ENCODE data around the gene RBM17.
"Not testable (repeated sequence)": the region's sequence is repeated elsewhere in the genome, so short reads cannot be mapped to it uniquely, and the experiment has no call there.

The RBM17 gene

GRCh38 chr10:6109444-6109775 is 20.6 kb downstream of the RBM17 start:
- no peak for DNase-seq (ENCODE audit: low read depth in 1 of 2, low spot score in 1 of 2)

DNA sequence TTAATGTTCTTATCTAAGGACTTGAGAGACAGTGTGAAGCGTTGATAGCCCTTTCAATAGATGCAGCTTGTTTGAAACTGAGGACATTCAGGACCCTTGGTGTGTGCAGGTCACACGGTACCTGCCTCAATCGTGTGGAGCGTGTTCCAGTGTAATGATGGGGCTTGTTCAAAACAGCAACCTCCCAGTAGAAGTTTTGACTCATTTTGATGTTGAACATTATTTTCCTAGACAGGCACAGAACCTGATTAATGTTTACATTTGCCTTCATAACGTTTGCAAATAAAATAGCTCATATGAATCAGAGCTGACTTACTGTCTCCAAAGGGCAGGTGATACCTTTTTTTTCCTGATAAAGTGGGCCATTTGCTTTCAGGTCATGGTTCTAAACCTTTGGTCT is 21.3 kb downstream of the RBM17 start:
- DNase-seq (ENCODE audit: low read depth in 1 of 2, low spot score in 1 of 2) = no peak

DNA sequence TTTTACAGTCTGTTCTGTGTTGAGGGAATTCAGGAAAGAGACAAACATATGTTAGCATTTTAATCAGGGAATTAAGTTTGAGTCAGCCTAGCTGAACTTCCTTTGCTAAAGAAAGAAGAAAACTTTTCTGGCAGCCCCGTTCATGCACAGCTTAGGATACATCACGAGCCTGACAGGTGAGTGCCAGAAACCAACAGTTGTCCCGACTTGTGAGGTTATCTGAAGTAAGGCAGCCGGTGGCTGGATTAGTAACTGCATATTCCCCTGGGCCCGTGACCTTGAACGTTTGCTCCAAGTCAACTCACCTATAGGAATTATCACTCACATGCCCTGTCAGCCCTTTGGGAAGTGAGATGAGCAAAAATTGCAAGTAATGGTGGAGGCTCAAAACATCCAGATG is 24.1 kb downstream of the RBM17 start:
- no peak for DNase-seq (ENCODE audit: low read depth in 1 of 2, low spot score in 1 of 2)

DNA sequence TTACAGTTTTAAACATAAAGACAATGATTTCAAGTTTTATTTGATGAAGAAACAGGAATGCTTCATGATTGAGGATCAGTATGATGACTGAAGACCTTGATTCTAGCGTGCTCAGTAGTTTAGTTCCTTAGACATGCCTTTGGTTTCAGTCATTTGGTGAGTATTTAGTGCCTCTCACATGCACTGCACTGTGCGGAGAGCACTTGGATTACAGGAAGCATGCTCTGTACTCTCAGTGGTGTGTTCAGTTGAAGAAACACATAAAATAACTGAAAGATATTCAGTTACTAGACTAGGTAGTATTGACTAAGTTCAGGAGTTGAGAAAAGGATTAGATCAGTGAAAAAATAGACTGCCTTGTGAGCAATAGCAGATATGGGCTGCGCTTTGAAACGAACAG is 25.5 kb downstream of the RBM17 start:
- no peak for DNase-seq (ENCODE audit: low read depth in 1 of 2, low spot score in 1 of 2)

DNA sequence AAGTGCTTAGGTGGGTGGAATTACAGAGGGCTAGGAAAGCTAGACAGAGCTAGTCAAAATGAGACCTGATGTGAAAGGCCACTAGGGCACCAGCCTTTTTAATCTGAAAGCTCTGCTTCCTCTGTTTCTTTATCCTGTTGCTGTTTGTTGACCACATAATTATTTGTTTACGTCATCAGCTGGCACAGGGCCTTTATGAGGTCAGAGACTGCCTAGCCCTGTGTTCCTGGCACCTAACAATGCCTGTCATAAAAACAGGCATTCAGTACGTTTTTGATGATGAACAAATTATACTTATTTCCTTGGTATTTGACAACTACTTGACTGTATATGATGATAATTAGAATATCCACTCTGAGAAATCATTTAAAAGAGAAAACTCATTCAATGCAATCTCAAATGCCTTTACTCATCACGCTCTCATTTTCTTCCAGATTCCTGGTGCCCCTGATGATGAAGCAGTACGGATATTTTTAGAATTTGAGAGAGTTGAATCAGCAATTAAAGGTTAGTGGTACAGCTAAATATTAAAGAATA is 26.0 kb downstream of the RBM17 start:
- DNase-seq (ENCODE audit: low read depth in 1 of 2, low spot score in 1 of 2) = no peak

GRCh38 chr10:6115411-6115810 is 26.6 kb downstream of the RBM17 start:
- no peak for DNase-seq (ENCODE audit: low read depth in 1 of 2, low spot score in 1 of 2)

DNA sequence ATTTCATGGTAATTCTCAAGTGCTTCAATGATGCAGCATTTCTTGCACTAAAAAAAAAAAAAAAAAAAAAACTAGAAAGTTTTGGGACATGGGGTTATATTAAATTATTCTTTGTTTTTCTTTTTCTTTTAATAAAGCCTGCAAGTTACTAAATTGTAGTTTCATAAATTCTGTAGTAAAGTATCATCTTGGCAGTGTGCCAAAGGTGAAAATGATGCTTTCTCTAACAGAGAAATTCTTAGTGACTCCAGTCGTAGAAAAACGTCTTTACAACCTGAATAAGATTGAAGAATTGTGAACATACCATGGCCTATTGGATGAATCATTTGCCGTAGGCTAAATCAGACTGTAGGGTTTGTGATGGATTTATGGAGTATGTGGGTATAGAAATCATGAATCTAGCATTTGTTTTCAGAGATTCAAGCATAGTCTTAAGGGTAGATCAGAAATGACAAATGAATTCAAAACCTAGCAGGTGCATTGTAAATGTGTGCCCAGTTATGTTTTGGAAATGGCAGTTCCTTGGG is 27.1 kb downstream of the RBM17 start:
- no peak for DNase-seq (ENCODE audit: low read depth in 1 of 2, low spot score in 1 of 2)

- DNase-seq (ENCODE audit: low read depth in 1 of 2, low spot score in 1 of 2) = no peak
Measured at GRCh38 chr10:6116806-6117205, 28.0 kb downstream of the RBM17 start.

GRCh38 chr10:6117711-6118110 is 28.9 kb downstream of the RBM17 start:
- no peak for DNase-seq (ENCODE audit: low read depth in 1 of 2, low spot score in 1 of 2)

DNA sequence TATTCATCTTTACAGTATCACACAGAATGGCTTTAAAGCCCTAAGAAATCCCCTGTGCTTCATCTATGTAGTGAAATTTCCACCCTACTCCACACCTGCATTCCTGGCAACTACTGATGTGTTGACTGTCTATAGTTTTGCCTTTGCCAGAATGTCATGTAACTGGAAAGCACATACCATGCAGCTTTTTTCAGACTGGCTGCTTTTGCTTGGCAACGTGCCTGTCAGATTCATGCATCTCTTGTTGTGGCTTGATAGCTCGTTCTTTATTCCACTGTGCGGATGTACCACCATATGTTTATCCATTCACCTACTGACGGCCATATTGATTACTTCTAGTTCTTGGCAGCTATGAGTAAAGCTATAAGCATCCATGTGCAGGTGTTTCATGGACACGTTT is 30.6 kb downstream of the RBM17 start:
- no peak for DNase-seq (ENCODE audit: low read depth in 1 of 2, low spot score in 1 of 2)

DNA sequence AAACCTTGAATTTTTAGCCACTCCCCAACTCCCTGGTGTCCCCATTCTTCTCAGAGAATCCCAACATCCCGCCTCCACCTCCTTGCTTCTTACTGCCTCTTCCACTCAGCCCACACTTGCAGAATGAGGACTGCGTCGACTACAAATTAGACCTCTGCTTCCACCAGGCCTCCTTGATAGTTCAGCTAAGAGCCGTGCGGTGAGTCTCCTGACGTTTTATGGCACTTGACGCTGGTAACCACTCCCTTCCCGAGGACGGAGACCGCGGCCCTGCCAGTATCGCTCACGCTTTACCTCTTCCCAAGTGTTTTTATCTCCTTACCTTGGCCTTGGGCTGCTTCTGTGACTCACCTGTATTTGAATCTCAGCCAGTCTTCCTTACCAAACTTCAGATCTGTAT is 31.1 kb downstream of the RBM17 start:
- DNase-seq (ENCODE audit: low read depth in 1 of 2, low spot score in 1 of 2) = no peak

DNA sequence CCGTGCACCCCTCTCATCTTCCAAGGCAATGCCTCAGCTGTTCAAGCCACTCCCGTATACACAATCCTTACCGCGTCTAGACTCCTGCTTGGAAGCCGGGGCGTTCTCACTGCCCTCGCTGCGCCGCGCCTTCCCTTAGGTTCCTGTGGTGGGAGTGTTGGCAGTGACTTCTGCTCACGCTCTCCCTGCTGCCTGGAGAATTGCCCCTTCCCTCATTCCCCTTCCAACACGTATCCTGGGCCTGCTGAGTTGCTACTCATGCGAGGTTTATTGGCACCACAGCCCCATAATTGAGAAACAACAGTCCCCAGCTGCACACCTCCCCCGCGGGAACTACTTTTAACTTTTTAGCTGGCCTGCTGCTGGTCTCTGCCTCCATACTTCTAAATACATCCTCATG is 31.9 kb downstream of the RBM17 start:
- DNase-seq (ENCODE audit: low read depth in 1 of 2, low spot score in 1 of 2) = no peak

DNA sequence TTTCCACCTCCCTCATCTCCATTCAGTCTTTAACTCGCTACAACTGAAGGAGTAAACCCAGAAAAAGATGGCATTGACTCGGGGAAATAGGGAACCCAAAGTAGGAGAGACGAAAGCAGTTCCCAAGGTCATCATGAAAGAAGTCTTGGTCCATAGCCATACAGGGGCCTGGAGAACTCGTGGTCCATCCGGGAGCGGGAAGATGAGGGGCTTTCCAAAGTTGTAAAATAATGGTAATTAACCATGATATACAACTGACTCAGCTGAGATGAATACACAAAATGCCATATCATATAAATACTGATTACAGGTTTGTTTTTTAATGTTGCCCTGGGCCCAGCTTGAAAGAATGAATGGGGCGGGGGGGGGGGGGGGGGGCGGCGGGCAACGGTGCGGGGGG is 32.3 kb downstream of the RBM17 start:
- no peak for DNase-seq (ENCODE audit: low read depth in 1 of 2, low spot score in 1 of 2)

DNA sequence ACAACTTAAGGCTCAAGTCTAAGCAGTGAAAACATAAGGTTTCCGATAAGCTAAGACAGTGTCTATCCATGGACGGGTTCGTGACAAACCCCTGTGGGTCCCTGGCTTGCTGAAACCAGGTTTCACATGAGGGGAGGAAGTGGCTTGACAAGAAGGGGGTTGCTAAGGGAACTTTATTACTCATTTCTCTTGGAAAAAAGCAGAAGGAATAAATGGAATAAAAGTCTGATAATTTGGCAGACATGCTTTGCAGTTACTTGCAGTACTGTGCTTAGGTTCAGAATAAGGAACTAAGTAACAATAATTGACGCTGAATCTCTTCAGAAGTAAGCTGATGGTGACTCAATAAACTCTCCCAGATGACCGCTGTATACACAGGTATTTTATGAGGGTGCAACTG is 34.7 kb downstream of the RBM17 start:
- no peak for DNase-seq (ENCODE audit: low read depth in 1 of 2, low spot score in 1 of 2)

GRCh38 chr10:6124666-6125065 is 35.8 kb downstream of the RBM17 start:
- no peak for DNase-seq (ENCODE audit: low read depth in 1 of 2, low spot score in 1 of 2)

GRCh38 chr10:6127461-6127860 is 38.6 kb downstream of the RBM17 start:
- not testable (repeated sequence) for DNase-seq (ENCODE audit: low read depth in 1 of 2, low spot score in 1 of 2)

GRCh38 chr10:6128087-6128486 is 39.3 kb downstream of the RBM17 start:
- no peak for DNase-seq (ENCODE audit: low read depth in 1 of 2, low spot score in 1 of 2)

DNA sequence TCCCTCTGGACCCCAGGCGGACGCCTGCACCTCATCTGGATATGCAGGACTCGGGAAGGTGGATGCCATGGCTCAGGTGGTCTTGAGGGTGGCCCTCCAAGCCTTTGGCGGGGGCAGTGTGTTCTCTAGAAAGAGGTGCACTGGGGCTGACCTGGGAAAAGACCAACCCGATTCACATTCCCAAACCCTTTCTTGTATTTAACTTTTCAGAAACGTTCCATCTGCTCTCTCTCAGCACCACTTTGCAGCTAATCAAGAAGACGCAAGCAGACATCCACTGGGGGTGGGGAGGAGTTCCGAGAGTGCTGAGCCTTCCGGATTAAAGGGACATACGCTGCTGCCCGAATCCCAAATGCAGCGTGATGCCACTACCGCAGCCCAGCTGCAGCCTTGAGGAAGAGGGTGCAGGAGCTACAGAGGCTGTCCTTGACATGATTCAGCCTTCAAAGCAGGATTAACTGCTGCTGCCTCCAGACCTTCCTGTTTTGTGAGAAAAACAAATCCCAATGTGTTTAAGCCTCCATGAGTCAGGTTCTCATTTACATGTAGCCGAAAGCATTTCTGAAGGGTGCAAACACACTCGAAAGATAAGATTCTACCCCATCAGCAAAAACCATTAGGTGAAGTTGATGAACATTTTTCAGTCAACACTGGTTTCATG is 39.9 kb downstream of the RBM17 start:
- DNase-seq (ENCODE audit: low read depth in 1 of 2, low spot score in 1 of 2) = no peak

DNA sequence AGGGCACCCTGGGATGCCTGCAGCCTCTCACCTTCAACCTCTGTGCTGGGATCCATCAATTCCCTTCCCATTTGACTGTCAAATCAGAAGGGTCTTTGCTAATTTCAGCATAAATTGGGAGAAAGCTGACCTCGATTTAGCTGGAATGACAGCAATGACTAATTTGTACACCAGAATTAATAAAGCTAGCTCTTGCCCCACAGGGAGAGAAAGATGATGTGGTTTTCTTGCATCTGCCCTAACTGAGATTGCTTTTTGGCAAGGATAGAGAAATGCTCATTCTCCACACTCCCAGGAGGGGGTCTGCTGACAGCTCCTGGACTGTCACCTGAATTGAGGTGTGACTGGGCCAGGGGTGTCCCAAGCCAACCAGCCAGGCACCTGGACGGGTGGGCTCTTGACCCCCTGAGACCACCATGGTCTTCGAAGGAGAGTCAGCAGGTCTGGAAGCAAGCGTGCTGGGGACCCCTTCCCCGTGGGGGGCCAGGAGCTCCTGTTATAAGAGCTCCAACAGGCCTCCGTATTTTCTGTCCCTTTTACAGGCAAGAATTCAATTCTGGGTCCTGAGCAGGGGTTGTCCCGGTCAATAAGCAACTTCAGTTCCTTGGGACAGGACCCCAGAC is 42.1 kb downstream of the RBM17 start:
- DNase-seq (ENCODE audit: low read depth in 1 of 2, low spot score in 1 of 2) = no peak

DNA sequence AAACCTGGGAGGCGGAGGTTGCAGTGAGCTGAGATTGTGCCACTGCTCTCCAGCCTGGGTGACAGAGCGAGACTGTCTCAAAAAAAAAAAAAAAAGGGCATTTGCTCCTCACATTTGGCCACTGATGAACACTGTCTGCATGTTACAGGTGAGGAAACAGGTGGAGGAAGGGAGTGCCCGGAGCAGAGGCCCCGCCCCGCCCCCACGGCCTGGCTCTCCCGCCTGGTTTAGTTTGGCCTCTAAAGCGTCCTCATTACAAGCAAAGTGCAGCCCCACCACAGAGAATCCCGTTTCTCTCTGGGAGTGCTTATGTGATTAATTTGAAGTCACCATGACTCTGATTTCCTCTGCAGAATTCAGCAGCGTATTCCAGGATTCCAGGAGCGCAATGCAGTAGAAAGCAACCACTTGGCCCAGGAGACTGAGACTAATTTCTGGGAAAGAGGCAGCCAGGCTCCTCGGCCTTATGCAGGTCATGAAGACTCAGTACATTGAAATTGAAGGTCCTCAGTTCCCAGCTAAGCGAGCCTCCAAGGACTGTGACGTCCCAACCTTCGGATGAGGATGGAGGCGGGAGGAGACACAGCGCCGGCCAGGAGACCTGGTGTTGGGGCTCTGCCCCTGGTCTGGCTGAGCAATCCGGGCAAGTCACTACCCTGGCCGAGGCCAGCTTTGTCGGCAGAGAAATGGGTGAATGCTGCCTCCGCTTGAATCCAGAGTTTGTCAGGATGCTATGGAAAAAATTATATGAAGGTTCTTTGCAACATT is 44.7 kb downstream of the RBM17 start:
- no peak for DNase-seq (ENCODE audit: low read depth in 1 of 2, low spot score in 1 of 2)

- no peak for DNase-seq (ENCODE audit: low read depth in 1 of 2, low spot score in 1 of 2)
Measured at GRCh38 chr10:6134099-6134823, 45.4 kb downstream of the RBM17 start.
